ENCODE data around the gene U2AF1L4. TPM values are rescaled to one million over a fixed set of nuclear protein-coding genes. Genes with fewer than 3 reads are reported as not detected.

The U2AF1L4 gene
- total RNA-seq, 4 donors from 2014 or later = 29.7 to 51.7 (median 36.8) TPM

DNA sequence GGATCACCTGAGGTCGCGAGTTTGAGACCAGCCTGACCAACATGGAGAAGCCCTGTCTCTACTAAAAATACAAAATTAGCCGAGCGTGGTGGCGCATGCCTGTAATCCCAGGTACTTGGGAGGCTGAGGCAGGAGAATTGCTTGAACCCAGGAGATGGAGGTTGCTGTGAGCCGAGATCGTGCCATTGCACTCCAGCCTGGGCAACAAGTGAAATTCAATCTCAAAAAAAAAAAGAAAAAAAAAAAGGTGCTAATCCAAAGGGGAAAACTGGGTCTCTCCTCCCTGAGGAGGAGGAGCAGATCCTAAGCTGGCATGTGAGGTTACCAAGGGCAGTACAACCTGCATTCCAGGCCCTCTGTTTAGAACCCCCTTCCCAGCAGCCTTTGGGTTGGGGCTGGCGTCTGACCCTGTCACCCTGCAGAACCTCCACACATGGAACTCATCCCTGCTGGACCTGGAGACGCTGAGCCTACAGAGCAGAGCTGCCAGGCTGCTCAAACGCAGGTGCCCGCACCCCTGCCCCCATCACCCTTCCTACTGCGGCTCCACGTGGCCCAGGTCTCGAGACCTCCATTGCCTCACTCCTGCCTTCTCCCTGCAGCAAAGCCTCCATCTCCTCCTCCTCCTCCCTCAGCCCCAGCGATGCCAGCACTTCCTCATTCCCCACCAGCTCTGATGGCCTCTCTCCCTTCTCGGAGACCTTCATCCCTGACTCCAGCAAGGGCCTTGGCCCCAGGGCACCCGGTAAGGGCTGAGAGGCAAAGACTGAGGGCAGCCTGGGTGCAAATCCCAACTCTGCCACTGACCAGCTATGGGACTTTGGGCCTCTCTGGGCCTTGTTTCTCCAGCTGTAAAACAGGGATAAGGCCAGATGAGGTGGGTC, 19.5 kb upstream of the U2AF1L4 start:
- no peak for TF ChIP-seq CTCF (IDR thresholded peaks at IDR 0.05)
- Histone ChIP-seq H3K4me1 (peaks cover 7 to 8% of the 10 kb centered on the region in 2 donors), H3K9me3 (no peaks in the 10 kb centered on the region), H3K4me3 (replicated peaks in 1 of 3) (no peak overlapping the region), H3K36me3 (peaks cover 0 to 12% of the 10 kb centered on the region in 2 donors), H3K27ac (no peak overlapping the region), H3K27me3 (no peaks in the 10 kb centered on the region)
- WGBS, 2 donors = 95 to 97% methylated on average over 17 of the region's 17 CpGs
- DNase-seq = no peak
- intact Hi-C loops (cut with DNase I) = no loop called here

DNA sequence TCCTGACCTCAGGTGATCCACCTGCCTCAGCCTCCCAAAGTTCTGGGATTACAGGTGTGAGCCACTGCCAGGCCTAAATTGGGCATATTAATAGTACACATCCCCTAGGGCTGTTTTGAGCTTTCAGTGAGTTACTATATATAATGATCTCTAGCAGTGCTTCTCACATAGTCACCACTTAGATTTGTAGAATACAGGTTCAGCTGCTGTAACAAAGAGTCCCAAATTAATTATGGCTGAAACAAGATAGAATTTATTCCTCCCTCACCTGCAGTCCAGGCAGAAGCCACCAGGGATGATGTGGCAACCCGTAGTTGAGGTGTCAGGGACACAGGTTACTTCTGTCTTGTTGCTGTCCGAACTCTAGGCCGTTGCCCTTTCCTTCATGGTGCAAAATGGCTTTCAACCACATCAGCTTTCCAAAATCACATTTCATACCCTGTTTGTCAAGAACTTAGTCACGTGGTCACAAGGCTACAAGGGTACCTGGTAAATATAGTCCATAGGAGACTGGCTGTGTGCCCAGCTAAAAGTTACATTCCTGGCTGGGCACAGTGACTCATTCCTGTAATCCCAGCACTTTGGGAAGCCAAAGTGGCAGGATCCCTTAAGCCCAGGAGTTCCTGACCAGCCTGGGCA, 15.6 kb upstream of the U2AF1L4 start:
- H3K36me3 ChIP-seq = peaks cover 0 to 12% of the 10 kb centered on the region in 2 donors

DNA sequence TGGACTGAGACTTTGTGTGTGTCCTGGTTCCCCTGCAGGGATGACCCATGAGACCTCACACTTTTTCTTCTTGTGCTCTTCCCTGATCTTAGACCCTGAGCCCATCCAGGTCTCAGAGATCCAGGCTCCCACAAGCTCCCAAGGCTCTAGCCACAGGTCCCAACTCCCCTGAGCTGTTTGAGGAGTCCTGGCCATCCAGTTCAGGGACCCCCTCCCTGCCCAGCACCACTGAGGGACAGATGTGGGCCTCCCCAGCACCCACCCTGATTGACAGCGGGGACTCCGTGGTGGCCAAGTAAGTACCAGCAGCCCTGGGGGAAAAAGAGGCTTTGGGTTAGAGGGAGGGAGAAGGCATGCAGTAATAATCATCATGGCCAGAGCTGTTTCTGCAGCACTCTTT, 14.5 kb upstream of the U2AF1L4 start:
- 89 to 95% methylated on average over 2 of the region's 2 CpGs for WGBS, 2 donors
- intact Hi-C loops (cut with DNase I) = loop anchor here (10.0 kb wide), 1 partner anchor 175 kb away; the partner anchor contains the start of gene LRFN3

More for the DNA sequence above, 15.6 kb upstream of the U2AF1L4 start:
- DNase-seq = no peak
- 92 to 97% methylated on average over 3 to 4 of the region's 4 CpGs for WGBS, 2 donors
- no peaks in the 10 kb centered on the region for H3K27me3 ChIP-seq
- H3K4me3 ChIP-seq (replicated peaks in 1 of 3) = no peak overlapping the region
- TF ChIP-seq CTCF (IDR thresholded peaks at IDR 0.05) (no peak), POLR2A (IDR thresholded peaks at IDR 0.05) (no peak)
- H3K9me3 ChIP-seq = no peaks in the 10 kb centered on the region
- intact Hi-C loops (cut with DNase I) = no loop called here
- no peak overlapping the region for H3K27ac ChIP-seq
- peaks cover 13 to 20% of the 10 kb centered on the region in 2 donors for H3K4me1 ChIP-seq

GRCh38 chr19:35757749-35758608, 12.8 kb upstream of the U2AF1L4 start, which contains the start of gene PROSER3:
PROSER3 (plus strand) TSS chr19:35758176; CDS start chr19:35758216, 40 bp downstream.
- Histone ChIP-seq H3K36me3 (peaks cover 9 to 17% of the 10 kb centered on the region in 2 donors), H3K27me3 (no peaks in the 10 kb centered on the region), H3K4me1 (peaks cover 13 to 20% of the 10 kb centered on the region in 2 donors), H3K27ac (peak within 1 kb of the TSS; percentile 82 to 96 (median 89)), H3K9me3 (no peaks in the 10 kb centered on the region), H3K4me3 (replicated peaks in 1 of 3) (peak within 1 kb of the TSS; percentile 38 to 89 (median 62))
- intact Hi-C loops (cut with DNase I) = loop anchor here (10.0 kb wide), 1 partner anchor 177 kb away; the partner anchor contains the start of gene LRFN3
- DNase-seq = peak; percentile 99
- WGBS, 2 donors = 0 to 1% methylated on average over 19 to 41 of the region's 53 CpGs
- TF ChIP-seq CTCF (IDR thresholded peaks at IDR 0.05) = no peak
- peak; percentile 55 to 74 for TF ChIP-seq POLR2A (IDR thresholded peaks at IDR 0.05)

More for the DNA sequence above, 14.5 kb upstream of the U2AF1L4 start:
- no peaks in the 10 kb centered on the region for H3K27me3 ChIP-seq
- H3K36me3 ChIP-seq = peaks cover 0 to 8% of the 10 kb centered on the region in 2 donors
- H3K27ac ChIP-seq = no peak overlapping the region
- TF ChIP-seq CTCF (IDR thresholded peaks at IDR 0.05) = no peak
- TF ChIP-seq POLR2A (IDR thresholded peaks at IDR 0.05) = no peak
- peaks cover 13 to 20% of the 10 kb centered on the region in 2 donors for H3K4me1 ChIP-seq
- no peaks in the 10 kb centered on the region for H3K9me3 ChIP-seq
- DNase-seq = no peak
- H3K4me3 ChIP-seq (replicated peaks in 1 of 3) = no peak overlapping the region
